ENCODE results near the gene PLAC8L1. TPM values are rescaled to one million over a fixed set of nuclear protein-coding genes. Genes with fewer than 3 reads are reported as not detected.

Gene PLAC8L1
- total and polyA plus RNA-seq, 7 donors, result 0.36 to 0.82 TPM; not detected in 5

DNA sequence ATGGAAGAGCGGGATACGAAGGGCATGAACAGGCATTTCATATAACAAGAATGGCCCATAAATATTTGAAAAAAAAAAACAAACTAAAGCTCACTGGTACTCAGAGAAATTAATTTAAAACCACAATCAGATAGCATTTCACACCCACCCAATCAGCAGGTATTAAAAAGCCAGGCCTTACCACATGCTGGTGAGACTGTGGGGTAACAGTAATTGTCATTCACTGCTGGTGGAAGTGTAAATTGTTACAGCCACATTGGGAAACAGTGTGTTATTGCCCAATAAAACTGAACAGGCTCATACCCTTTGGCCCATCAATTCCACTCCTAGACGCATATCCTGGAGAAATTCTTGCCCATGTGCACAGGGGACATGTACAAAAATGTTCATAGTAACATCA, 66.0 kb downstream of the PLAC8L1 start:
- H3K4me3 ChIP-seq, result no peak overlapping the region
- WGBS, 2 donors, result 48 to 63% methylated on average over 3 of the region's 3 CpGs
- H3K27ac ChIP-seq, result no peak overlapping the region
- H3K36me3 ChIP-seq, result no peaks in the 10 kb centered on the region
- no peaks in the 10 kb centered on the region for H3K9me3 ChIP-seq
- no peak for TF ChIP-seq POLR2A (IDR thresholded peaks at IDR 0.05)
- TF ChIP-seq POLR2AphosphoS5 (IDR thresholded peaks at IDR 0.05), result no peak
- TF ChIP-seq EP300 (IDR thresholded peaks at IDR 0.05), result no peak
- TF ChIP-seq, protein P1, sequence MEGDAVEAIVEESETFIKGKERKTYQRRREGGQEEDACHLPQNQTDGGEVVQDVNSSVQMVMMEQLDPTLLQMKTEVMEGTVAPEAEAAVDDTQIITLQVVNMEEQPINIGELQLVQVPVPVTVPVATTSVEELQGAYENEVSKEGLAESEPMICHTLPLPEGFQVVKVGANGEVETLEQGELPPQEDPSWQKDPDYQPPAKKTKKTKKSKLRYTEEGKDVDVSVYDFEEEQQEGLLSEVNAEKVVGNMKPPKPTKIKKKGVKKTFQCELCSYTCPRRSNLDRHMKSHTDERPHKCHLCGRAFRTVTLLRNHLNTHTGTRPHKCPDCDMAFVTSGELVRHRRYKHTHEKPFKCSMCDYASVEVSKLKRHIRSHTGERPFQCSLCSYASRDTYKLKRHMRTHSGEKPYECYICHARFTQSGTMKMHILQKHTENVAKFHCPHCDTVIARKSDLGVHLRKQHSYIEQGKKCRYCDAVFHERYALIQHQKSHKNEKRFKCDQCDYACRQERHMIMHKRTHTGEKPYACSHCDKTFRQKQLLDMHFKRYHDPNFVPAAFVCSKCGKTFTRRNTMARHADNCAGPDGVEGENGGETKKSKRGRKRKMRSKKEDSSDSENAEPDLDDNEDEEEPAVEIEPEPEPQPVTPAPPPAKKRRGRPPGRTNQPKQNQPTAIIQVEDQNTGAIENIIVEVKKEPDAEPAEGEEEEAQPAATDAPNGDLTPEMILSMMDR (IDR thresholded peaks at IDR 0.05), result no peak
- intact Hi-C loops (cut with DNase I), result no loop called here
- H3K4me1 ChIP-seq, result no peaks in the 10 kb centered on the region
- H3K27me3 ChIP-seq, result no peaks in the 10 kb centered on the region
- DNase-seq, result no peak

DNA sequence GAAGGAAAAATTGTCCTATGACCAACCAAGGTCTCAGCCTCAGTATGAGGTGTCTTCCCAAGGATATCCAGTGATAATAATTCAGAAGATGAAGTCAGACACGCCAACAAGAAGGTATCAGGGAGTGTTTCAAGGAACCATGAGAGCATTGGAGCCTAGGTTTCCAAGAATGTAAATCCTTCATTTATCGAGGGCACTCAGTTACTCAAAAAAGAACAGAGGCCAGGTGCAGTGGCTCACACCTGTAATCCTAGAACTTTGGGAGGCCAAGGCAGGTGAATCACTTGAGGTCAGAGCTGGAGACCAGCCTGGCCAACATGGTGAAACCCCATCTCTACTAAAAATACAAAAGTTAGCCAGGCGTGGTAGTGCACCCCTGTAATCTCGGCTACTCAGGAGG, 70.8 kb downstream of the PLAC8L1 start:
- TF ChIP-seq EP300 (IDR thresholded peaks at IDR 0.05), result no peak
- no peak for TF ChIP-seq POLR2AphosphoS5 (IDR thresholded peaks at IDR 0.05)
- TF ChIP-seq, protein P1 (IDR thresholded peaks at IDR 0.05), result no peak
- no peak for TF ChIP-seq POLR2A (IDR thresholded peaks at IDR 0.05)
- DNase-seq, result no peak
- Histone ChIP-seq H3K36me3 (no peaks in the 10 kb centered on the region), H3K27ac (no peak overlapping the region), H3K9me3 (no peaks in the 10 kb centered on the region), H3K27me3 (no peaks in the 10 kb centered on the region), H3K4me3 (no peak overlapping the region), H3K4me1 (no peaks in the 10 kb centered on the region)
- intact Hi-C loops (cut with DNase I), result no loop called here
- 69 to 94% methylated on average over 4 of the region's 4 CpGs for WGBS, 2 donors

Small RNAs within 50 kb of the gene (small RNA-seq; reads per million reads assigned to genes)
- gene AC091959.1, result 0 reads per million in 3 donors

Other genes with a start within 250 kb of the PLAC8L1 start
- not detected for gene GRXCR2, start 232.6 kb downstream of the PLAC8L1 start, total RNA-seq
- not detected for gene GRXCR2, start 232.6 kb downstream of the PLAC8L1 start, polyA plus RNA-seq
- 1 to 10 TPM in 1 of 4 donors, under 1 TPM in 3; 0.28 to 1.4 (median 0.74) TPM for gene SH3RF2, start 169.0 kb downstream of the PLAC8L1 start, total RNA-seq
- gene SH3RF2, start 169.0 kb downstream of the PLAC8L1 start, polyA plus RNA-seq, result 10 to 100 TPM; 12.9 to 37.9 (median 13.8) TPM
- gene LARS1, start 77.1 kb upstream of the PLAC8L1 start, total RNA-seq, result 10 to 100 TPM; 55.1 to 77.1 (median 62.9) TPM
- gene LARS1, start 77.1 kb upstream of the PLAC8L1 start, polyA plus RNA-seq, result 10 to 100 TPM; 19.0 to 42.5 (median 21.0) TPM
- 10 to 100 TPM; 20.1 to 30.9 (median 25.0) TPM for gene RBM27, start 98.0 kb upstream of the PLAC8L1 start, total RNA-seq
- 1 to 10 TPM; 5.4 to 9.3 (median 6.7) TPM for gene RBM27, start 98.0 kb upstream of the PLAC8L1 start, polyA plus RNA-seq
- under 1 TPM in 2 of 4 donors, not detected in 2; under 0.01 to 0.83 TPM for gene POU4F3, start 233.3 kb upstream of the PLAC8L1 start, total RNA-seq
- under 1 TPM in 1 of 3 donors, not detected in 2; 0.06 TPM for gene POU4F3, start 233.3 kb upstream of the PLAC8L1 start, polyA plus RNA-seq